ENCODE results near the gene RASSF5.
"Not testable (repeated sequence)": the region's sequence is repeated elsewhere in the genome, so short reads cannot be mapped to it uniquely, and the experiment has no call there.

RASSF5 gene

DNA sequence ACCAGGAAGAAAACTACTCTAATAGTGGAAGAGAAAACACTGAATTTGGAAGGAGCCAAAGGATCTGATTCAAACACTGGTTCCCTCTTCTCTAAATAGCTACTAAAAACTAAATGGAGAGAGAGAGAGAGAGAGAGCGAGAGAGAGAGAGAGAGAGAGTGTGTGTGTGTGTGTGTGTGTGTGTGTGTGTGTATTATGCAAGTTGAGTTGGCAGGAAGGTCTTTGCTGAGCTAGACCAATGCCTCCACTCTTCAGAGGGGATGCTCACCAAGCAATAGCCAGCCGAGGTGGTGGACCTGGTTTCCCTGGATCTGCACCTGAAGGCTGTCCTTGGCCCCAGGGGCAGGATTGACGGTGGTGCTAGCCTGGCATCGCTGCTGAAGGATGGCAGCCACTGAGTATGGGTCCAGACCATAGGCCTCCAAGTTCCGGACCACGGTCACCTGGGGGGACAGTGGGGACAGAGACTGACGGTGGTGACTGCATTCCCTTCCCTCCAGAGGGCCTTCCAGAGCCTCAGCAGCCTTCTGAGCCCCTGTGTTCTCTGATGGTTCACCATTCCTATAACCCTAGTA, 86.1 kb downstream of the RASSF5 start:
- FAIRE-seq = no peak

DNA sequence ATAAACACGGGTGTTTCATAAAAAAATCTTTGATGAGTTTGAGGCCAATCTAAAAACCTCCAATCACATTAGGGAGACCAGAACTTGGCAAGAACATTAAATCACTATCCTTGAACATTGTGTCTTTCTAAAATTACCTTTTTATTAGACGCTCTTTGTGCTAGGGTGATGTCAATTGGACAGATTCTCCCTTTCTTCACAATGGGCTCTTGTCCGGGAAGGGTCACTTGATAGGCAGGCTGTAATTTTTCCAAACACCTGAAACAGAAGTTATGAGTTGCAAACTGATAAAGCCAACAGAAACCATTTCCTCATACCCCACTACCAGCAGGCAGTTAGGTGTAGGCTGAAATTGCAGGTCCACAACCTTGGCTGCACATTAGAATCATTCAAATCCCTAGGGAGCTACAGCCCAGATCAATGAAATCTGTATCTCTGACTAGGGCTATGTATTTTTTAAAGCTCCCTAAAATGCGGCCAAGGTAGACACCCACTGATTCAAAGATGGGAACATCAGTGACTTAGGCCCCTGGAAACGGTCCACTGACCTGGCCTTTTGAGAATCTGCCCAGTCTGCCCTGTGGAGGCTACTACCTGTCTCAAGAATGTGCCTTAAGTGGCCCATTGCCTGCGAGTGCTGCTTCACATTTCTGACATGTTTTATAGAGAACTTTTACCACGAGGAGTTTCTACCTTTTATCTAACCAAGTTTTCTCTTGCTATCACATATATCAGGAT, 88.4 kb downstream of the RASSF5 start:
- FAIRE-seq = no peak

DNA sequence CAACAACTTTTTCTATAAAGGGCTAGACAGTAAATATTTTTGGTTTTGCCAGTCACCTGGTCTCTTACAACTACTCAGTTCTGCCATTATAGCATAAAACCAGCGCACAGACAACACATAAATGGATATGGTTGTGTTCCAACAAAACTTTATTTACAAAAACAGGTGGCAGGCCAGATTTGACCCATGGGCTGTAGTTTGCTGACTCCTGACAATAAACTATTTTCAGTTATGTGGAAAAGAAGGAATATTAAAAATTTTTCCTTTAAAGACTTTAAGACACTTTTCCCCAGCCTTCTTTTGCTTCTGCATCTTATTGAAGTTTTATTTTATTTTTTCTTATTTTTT, 89.0 kb downstream of the RASSF5 start:
- FAIRE-seq = no peak

DNA sequence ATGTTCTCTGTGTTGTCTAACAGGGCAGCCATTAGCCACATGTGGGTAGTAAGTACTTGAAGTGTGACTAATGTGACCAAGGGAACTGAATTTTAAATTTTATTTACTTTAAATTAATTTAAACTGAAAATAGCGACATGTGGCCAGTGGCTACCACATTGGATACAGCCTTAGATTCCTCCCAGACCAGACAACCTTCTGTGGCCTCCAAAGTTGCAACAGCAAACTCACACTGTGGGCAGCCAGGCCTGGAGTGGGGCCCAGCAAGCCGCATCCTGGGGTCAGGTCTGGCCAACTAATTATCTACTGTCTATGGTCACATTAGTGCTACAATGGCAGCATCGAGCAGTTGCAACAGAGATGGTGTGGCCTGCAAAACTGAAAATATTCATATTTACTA, 93.2 kb downstream of the RASSF5 start:
- FAIRE-seq = no peak

DNA sequence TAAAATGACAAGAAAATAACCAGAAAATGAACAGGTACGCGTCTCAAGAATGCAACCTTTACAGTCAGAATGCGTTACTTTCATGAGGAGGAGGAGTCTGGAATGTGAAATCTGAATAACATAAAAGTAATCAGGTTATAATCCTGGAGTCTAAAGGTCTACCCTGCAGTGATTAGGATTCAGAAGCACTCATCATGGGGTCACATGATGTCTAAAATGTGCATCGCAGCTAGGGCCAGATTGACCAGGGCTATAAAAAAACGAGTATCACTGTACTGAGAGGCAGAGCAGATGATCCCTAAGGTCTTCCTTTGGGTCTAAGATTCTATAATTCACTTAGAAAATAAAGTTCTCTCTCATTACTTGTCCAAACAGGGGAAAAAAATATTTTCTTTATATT, 97.5 kb downstream of the RASSF5 start:
- FAIRE-seq = no peak

DNA sequence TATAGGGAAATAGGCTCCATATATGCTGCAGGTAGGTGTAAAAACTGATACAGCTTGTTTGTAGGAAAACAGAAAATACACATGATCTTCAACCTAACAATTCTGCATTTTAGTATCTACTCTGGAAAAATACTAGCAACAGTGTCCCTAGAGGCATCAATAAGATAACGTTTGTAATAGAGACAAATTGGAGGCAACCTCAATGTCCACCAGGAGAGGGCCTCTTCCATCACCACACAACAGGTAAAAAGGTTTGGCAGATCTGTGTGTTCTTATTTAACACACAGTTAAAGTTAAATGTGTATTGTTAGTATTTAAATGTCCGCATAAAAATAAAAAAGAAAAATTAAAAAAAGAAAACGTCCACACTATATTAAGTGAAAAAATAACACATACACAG, 99.5 kb downstream of the RASSF5 start:
- no peak for FAIRE-seq

DNA sequence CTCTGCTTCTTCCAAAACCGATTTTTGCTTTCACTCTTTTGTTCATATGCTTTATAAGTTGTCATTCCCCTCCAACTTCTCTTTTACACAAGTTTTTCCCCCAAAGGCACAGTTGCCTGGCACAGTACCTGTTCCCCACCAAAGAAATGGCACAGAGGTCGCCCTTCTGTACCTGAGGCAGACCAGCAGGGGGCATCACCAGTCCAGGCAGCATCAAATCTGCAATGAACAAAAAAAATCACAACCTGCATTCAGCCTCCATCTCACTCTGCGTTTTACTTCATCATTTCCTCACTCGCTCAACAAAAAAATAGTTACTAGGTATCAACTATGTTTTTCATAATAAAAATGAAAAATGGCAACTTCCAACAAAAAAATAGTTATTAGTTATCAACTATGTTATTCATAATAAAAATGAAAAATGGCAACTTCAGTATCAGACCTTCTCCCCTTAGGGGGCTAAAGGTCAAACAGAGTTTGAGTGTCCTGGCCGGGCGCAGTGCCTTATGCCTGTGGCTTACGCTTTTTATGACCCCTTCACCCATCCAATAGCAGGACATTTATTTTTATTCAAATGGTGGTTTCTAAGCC, 100.9 kb downstream of the RASSF5 start:
- no peak for FAIRE-seq

DNA sequence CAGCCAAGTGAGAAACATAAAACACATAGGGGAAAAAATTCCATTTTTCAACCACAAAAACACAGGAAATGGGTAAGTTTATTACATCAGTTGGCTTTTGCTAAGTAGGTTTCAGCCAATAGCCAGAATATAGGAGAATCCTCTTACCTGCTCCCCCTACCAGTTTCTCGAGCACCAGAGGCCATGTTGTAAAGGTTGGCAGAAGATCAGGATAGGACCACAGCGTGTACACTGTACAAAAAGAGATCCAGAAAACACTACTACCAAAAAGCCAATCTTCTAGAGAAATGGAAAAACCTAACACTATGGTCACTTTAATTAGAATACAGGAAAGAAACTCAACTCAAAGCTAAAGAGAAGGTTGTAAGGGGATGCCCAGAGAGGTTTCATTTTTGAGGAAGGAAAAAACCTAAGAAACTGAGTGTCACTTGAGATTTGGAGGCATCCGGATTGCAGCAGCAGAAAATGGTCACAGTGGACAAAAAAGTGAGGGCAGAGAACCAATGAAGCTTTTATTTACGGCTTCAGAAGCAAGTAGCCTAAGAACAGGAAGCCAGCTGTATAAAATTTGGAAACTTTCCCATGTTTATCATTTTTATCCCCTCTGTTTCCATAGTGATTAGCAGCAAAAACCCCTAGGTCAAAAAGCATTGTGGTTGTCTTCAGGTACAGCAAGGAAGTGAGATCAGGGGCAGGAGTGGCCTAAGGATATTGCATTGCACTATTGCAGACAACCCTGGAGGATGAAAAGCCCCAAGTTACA, 102.1 kb downstream of the RASSF5 start:
- FAIRE-seq = no peak

DNA sequence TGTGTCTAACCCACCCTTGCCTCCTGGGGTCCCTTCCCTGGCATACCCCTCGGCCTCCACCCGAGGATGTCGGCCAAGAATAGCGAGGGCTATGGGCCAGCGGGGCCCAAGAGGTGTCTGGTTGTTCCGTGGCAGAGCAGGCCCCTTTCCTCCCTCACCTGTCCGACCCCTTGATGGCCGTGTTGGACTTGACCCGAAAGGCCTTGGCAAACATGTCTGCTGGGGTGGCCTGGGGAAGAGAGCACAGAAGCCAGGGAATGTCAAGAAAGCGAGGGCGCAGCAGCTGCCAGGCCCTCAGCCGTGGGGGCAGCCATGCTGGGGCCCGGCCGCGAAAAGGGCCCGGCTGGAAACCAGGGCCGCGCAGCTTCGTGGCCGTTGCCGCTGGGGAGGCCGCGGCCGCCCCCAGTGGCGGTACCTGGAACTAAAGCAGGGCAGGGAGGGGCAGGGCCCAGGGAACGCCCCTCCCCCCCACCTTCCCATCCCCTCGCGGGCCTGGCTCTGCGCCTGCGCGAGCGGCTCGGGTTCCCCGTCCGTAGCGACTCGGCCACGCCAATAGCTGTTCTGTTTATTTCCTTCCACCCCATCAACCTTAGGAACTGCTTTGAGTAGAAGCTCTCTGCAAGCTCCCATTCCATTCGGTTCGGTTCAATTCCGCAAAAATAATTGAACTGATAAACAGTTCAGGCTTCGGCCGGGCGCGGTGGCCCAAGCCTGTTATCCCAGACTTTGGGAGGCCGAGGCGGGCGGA, 105.0 kb downstream of the RASSF5 start, which contains the start of gene EIF2D:
TSS of gene EIF2D (minus strand) at position 337 of the 748 bp plus-strand sequence. CDS start at position 214, 123 bp downstream.
- no peak for FAIRE-seq

DNA sequence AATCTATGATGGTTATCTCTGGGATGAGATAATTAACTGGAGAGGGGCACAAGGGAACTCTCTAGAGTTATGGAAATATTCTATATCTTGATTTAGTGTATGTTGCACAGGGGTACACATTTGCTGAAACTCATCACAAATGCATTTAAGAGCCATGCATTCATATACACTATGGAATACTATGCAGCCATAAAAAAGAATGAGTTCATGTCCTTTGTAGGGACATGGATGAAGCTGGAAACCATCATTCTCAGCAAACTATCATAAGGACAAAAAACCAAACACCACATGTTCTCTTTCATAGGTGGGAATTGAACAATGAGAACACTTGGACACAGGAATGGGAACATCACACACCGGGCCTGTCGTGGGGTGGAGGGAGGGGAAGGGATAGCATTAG, 119.1 kb downstream of the RASSF5 start:
- not testable (repeated sequence) for FAIRE-seq

DNA sequence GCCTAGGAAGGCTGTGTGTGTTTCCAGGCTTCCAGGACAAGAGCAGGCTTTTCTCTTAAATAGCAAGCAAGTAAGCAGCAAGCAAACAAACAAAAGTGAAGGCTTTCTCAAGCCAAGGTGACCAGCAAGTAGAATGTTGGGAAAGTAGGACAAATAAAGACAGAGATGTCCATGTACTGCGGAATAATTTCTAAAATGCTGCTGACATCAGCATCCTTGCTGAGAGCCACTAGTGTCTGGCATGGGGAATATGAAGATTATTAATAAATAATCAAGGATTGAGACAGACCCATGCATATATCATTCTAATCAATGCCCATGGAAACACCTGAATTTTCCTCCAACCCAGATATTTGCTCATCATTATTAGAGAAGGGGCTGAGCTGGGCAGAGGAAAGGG, 121.6 kb downstream of the RASSF5 start:
- no peak for FAIRE-seq

DNA sequence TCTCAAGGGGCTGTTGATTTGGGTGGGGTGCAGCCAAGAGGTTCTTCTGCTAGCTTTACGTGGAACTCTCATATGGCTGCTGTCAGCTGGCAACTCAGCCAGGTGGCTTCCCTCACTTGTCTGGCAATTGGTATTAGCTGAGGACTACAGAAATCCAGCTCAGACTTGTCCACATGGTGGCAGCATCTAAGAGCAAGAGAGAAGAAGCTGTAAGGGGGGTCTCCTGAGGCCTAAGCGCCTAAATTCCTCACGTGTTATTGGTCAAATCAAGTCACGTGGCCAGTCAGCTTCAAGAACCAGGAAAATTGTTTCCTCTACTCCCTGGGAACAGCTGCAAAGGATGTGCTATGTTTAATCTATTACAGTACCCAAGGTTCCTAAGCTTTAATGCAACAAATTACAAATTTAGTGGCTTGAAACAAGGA, 123.8 kb downstream of the RASSF5 start:
- FAIRE-seq = no peak

DNA sequence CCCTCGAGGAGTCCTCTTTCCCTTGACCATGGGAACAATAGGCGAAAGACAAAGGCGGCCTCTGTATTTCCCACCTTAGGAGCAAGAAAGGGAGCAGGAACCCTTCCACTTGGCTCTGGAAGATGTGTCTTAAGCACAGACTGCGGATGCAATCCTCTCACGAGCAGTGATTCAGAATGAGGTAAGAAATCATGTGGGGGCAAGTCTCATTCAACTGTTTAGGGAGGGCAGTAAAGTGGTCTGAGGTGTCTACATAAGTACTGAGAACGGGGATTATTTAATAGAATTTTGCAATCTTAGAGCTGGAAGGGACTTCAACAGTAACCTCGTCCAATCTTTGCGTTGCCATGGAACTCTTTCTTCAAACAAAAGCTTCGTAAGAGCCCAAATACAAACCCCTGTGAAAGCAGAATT, 126.4 kb downstream of the RASSF5 start:
- no peak for FAIRE-seq

DNA sequence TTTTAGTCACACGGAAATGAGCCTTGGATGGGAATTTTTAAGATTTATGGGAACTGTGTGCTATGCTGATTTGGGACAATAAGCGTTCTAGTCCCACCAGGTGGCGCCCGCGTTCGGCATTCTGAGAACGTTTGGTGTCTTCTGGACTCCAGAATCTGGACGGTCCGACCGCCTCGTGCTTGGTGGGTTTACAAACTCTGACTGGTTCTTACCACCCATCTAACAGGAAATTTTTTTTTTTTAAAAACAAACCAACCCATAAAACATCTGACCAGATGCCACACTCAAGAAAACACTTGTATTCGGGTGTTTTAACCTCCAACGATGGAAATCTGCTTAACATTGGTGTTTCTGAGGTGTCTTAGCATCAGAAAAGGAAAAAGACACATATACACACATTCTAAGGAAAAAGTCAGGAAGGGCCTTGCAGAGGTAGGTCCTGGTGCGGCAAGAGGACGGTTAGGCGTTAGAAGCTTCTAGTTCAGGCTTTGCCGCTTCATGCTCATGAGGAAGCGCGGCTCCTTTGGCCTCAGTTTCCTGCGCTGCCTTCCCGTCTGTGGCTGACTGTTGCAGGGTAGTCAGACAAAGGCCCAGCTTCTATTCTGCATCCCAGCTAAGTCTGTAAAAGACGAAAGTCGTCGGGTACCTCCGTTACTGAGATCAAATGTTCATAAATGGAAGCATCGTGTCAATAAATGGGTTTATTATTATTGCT, 127.2 kb downstream of the RASSF5 start:
- FAIRE-seq = peak; percentile 55

DNA sequence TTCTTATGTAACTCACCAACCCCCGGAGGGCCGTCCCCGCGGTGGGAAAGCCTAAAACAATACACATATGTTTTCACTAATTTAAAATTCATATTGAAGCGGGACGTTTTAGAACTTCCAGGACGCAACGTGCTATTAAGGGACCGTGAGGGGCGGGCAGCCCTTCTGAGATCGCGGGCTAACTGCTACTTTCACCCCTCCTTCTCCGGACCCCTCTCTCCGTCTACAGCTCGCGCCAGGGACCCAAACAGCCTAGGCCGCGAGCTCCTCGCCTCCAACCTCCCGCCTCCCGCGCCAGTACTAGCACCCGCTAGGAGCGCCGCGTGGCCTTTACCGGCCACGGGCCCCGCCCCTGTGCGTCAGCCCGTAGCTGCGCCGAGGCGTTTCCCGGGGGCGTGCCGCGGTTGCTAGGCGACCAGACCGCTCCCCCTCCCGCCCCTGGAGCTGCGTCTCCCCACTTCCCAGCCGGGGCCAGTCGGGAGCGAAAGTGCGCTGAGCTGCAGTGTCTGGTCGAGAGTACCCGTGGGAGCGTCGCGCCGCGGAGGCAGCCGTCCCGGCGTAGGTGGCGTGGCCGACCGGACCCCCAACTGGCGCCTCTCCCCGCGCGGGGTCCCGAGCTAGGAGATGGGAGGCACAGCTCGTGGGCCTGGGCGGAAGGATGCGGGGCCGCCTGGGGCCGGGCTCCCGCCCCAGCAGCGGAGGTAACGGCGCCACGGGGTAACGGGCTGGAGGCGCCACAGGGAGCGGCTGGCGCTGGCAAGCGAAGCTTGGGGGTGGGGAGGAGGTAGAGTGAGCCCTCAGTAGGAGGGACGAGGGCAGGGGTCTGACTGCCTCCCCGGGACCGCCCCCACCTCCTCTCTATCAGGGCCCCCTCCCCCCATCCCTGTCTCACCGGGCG, 128.0 kb downstream of the RASSF5 start, which contains the start of gene DYRK3:
TSS of gene DYRK3 (plus strand) at position 457 of the 898 bp plus-strand sequence. CDS start at position 625, 168 bp downstream.
- no peak for FAIRE-seq

DNA sequence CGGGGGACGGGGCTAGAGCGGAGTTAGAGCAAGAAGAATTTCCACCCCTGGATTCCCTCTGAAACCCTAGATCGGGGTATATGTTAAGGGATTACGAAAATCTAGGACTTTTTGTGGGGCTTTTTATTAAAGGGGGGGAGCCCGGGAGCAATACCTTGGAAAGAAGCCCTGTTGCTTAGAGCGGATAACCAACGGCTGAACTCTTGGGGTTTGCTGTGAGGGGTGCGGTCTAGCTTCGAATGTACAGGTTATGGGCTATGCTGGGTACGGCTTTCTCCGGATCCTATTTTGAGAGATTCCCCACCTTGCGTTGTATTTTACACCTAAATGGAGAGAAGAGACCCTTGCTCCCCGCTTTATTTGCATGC, 128.6 kb downstream of the RASSF5 start:
- no peak for FAIRE-seq

DNA sequence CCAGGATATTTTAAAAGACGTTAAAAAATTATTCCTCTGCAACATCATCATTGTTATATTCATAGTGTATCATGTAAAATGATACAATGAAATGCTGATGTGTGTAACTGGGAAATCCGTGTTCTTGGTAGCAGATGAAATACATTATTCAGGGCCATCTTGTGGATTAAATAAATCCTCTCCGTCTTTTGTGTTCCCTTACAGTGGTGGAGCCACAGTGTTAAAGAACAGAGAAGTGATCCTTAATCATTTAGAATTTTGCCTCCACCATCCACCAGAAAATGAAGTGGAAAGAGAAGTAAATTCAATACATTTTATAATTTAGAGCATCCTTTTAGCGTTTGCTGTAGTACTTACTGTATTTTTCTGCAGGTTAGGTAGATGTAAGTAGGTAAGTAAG, 129.3 kb downstream of the RASSF5 start:
- no peak for FAIRE-seq

DNA sequence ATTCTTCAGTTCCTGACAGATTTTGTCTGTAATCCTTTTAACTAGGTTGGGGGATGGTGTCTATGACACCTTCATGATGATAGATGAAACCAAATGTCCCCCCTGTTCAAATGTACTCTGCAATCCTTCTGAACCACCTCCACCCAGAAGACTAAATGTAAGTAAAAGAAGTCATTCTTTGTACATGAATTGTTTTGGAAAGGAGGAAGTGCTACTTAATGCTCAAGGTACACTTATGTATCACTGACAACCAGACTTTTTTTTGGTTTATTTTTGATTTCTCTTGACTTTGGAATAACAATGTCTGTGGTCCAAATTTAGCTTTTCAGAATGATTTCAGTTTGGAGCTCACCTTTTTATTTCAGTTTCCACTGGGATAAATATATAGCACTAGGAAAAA, 130.3 kb downstream of the RASSF5 start:
- no peak for FAIRE-seq
